Stimulated activated CD8-positive, alpha-beta memory T cell treated with anti-CD3 and anti-CD28 coated beads, Interleukin-12 subunit alpha, Interleukin-12 subunit beta, amount 100 ng/mL, for 1 hour (primary cell): ENCODE measurements around the gene NKAIN2.
"Not testable (repeated sequence)": the region's sequence is repeated elsewhere in the genome, so short reads cannot be mapped to it uniquely, and the experiment has no call there.

Experiments
- DNase-seq: peaks from one replicate; pipeline ENCODE4 v3.0.0-alpha.2; 2020; ENCODE audit warnings: low read depth

Gene NKAIN2

GRCh38 chr6:123966618-123967017 is 163.0 kb downstream of the NKAIN2 start:
- DNase-seq, result no peak

GRCh38 chr6:123967905-123968304 is 164.2 kb downstream of the NKAIN2 start:
- no peak for DNase-seq

GRCh38 chr6:123972600-123973294 is 169.1 kb downstream of the NKAIN2 start:
- DNase-seq, result no peak

GRCh38 chr6:123980311-123980710 is 176.6 kb downstream of the NKAIN2 start:
- no peak for DNase-seq

- DNase-seq, result no peak
These were observed 183.3 kb downstream of the NKAIN2 start for GRCh38 chr6:123986938-123987337.

GRCh38 chr6:123989918-123990317 is 186.3 kb downstream of the NKAIN2 start:
- not testable (repeated sequence) for DNase-seq

- DNase-seq, result no peak
These were observed 186.7 kb downstream of the NKAIN2 start for GRCh38 chr6:123990376-123990775.

GRCh38 chr6:123994168-123994567 is 190.5 kb downstream of the NKAIN2 start:
- no peak for DNase-seq

GRCh38 chr6:123994891-123995635 is 191.4 kb downstream of the NKAIN2 start:
- DNase-seq, result no peak

GRCh38 chr6:123997223-123997622 is 193.6 kb downstream of the NKAIN2 start:
- no peak for DNase-seq

GRCh38 chr6:124002377-124003081 is 198.9 kb downstream of the NKAIN2 start:
- DNase-seq, result no peak

GRCh38 chr6:124007266-124007665 is 203.6 kb downstream of the NKAIN2 start:
- DNase-seq, result no peak

GRCh38 chr6:124008000-124008987 is 204.6 kb downstream of the NKAIN2 start:
- no peak for DNase-seq

- no peak for DNase-seq
These were observed 205.5 kb downstream of the NKAIN2 start for GRCh38 chr6:124008988-124009765.

- no peak for DNase-seq
These were observed 206.9 kb downstream of the NKAIN2 start for GRCh38 chr6:124010574-124010973.

GRCh38 chr6:124011180-124011579 is 207.5 kb downstream of the NKAIN2 start:
- DNase-seq, result no peak

- not testable (repeated sequence) for DNase-seq
These were observed 218.4 kb downstream of the NKAIN2 start for GRCh38 chr6:124022051-124022450.

GRCh38 chr6:124022641-124023040 is 219.0 kb downstream of the NKAIN2 start:
- DNase-seq, result no peak

GRCh38 chr6:124026694-124027093 is 223.0 kb downstream of the NKAIN2 start:
- DNase-seq, result no peak

- no peak for DNase-seq
These were observed 223.7 kb downstream of the NKAIN2 start for GRCh38 chr6:124027392-124027791.

GRCh38 chr6:124028117-124028516 is 224.5 kb downstream of the NKAIN2 start:
- DNase-seq, result no peak
